Neuron (in vitro differentiated cells): ENCODE measurements around the gene ASTN1.

ENCODE experiments used
- H2AFZ ChIP-seq: one replicate; pipeline ENCODE4 v1.6.1; 2013; ENCODE audit warnings: low read depth, mild to moderate bottlenecking, inconsistent platforms, low read length, moderate library complexity
- H3K27me3 ChIP-seq: one replicate; pipeline ENCODE4 v1.6.1; 2013; ENCODE audit warnings: low read length; ENCODE audit not compliant: insufficient read depth
- H3K36me3 ChIP-seq: one replicate; pipeline ENCODE4 v1.6.1; 2013; ENCODE audit warnings: low read length; ENCODE audit not compliant: insufficient read depth
- H3K4me1 ChIP-seq: one replicate; pipeline ENCODE4 v1.6.1; 2013; ENCODE audit warnings: low read length; ENCODE audit not compliant: insufficient read depth
- H3K4me3 ChIP-seq: 2 replicates; pipeline ENCODE4 v1.5.1; 2013; ENCODE audit warnings: mild to moderate bottlenecking, low read length, moderate library complexity
- H3K9me3 ChIP-seq: one replicate; pipeline ENCODE4 v1.6.1; 2013; ENCODE audit warnings: low read length

ASTN1 gene

DNA sequence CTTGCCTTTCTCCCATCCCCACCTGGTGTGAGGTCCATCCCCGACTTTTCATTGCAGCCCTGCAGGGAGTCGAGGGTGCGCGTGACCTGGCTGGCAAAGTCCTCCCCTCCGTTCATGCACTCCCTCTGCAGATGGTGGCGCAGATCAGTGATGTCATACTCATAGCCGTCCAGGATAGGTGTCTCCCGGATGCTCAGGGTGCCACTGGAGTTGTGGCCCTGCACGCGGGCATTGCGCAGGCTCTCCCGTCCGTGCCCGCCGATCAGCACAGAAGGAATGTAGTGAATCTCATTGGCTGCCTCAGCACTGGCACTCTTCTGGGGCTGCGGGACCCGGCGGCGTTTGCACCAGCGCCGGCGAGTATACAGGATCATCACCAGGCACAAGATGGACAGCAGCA is 132.1 kb downstream of the ASTN1 start:
- Histone ChIP-seq H3K27me3 (no peaks in the 10 kb centered on the region), H3K4me3 (no peak overlapping the region), H3K9me3 (no peaks in the 10 kb centered on the region), H3K36me3 (no peaks in the 10 kb centered on the region), H2AFZ (no peak overlapping the region), H3K4me1 (no peaks in the 10 kb centered on the region)

DNA sequence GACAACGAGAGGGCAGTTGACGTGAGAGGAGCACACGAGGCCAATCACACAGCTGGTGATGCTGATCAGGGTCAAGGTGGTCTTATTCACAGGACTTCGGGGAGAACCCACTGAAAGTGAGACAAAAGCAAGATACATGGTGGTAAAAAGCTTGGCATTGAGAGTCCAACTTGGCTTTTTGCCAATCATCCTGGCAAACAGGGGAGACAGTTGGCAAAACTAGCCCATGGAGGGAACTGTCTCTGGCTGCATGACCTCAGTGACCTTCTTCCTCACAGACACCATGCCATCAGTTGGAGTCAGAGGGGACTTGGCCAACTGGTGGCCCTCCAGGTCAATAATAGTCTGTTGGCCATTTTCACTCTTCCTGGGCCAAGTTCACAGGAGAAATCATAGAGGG is 139.9 kb downstream of the ASTN1 start:
- H3K9me3 ChIP-seq = no peaks in the 10 kb centered on the region
- H3K4me3 ChIP-seq = no peak overlapping the region
- H3K36me3 ChIP-seq = no peaks in the 10 kb centered on the region
- no peaks in the 10 kb centered on the region for H3K27me3 ChIP-seq
- no peaks in the 10 kb centered on the region for H3K4me1 ChIP-seq
- no peak overlapping the region for H2AFZ ChIP-seq

DNA sequence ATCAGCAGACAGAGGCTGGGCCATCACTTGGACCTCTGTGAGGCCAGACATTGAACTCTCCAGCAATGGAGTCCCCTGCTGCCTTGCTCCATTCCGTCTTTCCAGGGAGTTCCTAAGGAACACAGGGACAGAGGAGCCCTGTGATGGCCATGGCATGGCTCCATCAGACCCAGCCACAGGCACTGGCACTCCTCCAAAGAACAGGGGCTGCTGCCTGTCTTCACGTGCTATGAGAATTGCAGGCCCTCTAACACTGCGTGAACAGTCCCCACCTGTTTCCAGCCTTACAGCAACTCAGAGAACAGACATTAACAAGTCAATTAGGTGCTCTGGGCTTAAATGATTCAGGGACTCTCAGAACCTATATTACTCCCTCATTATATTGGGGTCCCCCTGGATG is 140.8 kb downstream of the ASTN1 start:
- Histone ChIP-seq H3K9me3 (no peaks in the 10 kb centered on the region), H3K27me3 (no peaks in the 10 kb centered on the region), H3K4me1 (no peaks in the 10 kb centered on the region), H2AFZ (no peak overlapping the region), H3K36me3 (no peaks in the 10 kb centered on the region), H3K4me3 (no peak overlapping the region)

DNA sequence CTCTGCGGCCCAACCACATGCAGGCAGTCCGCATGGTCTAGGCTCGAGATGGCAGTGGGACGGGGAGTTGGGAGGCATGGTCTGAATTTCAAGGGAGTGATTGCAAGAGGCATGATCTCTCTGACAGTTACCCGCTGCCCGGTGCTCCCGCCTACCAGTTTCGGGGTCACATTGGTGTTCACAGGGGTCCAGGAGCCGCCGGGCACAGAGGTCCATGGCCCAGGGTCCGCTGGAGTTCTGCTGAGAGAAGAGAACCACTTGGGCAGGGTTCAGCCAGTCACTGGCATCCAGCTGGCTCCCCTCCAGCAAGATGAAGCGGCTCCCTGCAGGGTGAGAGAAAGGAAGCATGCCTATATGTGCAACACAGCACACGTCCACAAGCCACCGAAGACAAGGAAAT is 141.3 kb downstream of the ASTN1 start:
- H3K4me3 ChIP-seq = no peak overlapping the region

DNA sequence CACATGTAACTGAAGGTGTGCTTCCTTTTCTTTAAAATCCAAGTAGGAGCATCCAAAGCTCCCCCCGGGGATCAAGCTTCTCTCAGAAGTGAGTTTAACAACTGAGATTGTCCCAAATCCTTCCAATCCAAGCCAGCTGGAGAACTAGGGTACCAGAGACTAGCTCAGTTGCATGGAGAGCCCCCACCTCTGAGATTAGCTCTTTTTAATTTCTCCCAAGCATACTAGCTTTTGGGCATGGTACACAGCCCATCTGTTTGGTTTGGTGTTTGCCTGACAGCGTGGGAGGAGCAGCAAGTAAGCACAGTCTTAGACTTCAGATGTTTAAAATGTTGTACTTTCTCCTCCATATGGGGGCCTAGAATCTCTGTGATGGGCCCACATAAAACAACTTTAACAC is 142.8 kb downstream of the ASTN1 start:
- Histone ChIP-seq H3K4me1 (no peaks in the 10 kb centered on the region), H3K4me3 (no peak overlapping the region), H2AFZ (no peak overlapping the region), H3K27me3 (no peaks in the 10 kb centered on the region), H3K9me3 (no peaks in the 10 kb centered on the region), H3K36me3 (no peaks in the 10 kb centered on the region)

More for the DNA sequence above, 141.3 kb downstream of the ASTN1 start:
- Histone ChIP-seq H3K4me1 (no peaks in the 10 kb centered on the region), H2AFZ (no peak overlapping the region), H3K36me3 (no peaks in the 10 kb centered on the region), H3K9me3 (no peaks in the 10 kb centered on the region), H3K27me3 (no peaks in the 10 kb centered on the region)

DNA sequence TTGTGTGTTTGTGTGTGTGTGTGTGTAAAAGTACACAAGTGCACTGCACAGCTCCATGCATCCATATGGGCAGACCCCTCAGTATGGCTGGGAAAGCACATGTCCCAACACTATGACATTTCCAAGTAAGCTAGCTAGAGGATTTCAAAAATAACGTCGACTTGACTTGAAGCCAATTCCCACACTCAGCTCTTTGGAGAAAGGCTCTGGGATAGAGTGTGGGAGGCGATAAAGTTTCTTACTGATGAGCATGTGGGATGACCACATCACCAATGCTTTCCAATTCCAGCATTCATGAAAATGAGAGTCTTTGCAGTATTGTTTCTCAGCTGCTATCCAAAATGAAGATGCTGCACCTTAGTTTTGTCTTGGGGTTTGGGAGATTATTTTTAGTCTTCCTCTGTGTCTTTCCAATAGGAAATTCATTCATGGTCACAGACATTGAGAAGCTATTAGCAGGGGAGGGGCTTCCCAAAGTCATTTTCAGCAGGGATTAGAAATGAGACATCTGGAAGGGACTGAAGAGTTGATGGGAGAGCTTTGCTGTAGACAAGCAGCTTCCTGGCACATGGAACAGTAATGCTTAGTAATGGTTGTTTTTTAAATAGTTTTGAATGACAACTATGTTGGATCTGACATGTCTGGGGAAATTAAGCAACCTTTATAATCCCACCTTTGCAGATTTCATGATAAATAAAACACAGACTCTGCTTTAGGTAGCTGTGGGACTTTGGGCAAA is 143.5 kb downstream of the ASTN1 start:
- Histone ChIP-seq H3K36me3 (no peaks in the 10 kb centered on the region), H3K27me3 (no peaks in the 10 kb centered on the region), H3K4me3 (no peak overlapping the region), H3K9me3 (no peaks in the 10 kb centered on the region), H3K4me1 (no peaks in the 10 kb centered on the region), H2AFZ (no peak overlapping the region)

DNA sequence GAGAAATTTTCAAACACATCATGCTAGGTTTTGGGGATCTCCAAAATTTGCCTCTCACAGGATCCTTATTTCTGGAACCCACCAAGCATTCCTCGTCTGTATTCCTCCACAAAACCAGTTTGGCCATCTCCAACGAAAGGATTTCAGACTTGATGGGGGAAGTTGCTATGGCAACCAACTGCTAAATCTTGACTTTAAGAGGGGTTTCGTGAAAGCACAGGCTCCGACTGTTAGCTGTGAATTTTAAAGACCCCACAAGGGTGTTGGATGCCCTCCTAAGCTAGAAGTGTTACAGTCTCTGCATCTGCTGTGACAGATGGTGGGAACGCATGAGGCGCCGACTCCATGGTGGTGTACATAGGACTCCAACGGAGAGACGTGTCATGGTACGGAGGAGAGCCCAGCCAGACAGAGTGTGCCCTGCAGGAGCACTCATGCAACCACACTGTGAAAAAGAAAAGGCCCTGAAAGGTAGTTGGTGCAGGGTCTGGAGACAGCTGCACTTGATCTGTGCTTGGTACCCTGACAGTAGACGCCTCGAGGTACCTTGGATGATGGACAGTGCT is 147.1 kb downstream of the ASTN1 start:
- H3K36me3 ChIP-seq = no peaks in the 10 kb centered on the region
- H3K4me3 ChIP-seq = no peak overlapping the region
- H2AFZ ChIP-seq = no peak overlapping the region
- no peaks in the 10 kb centered on the region for H3K9me3 ChIP-seq
- no peaks in the 10 kb centered on the region for H3K27me3 ChIP-seq
- H3K4me1 ChIP-seq = no peaks in the 10 kb centered on the region

DNA sequence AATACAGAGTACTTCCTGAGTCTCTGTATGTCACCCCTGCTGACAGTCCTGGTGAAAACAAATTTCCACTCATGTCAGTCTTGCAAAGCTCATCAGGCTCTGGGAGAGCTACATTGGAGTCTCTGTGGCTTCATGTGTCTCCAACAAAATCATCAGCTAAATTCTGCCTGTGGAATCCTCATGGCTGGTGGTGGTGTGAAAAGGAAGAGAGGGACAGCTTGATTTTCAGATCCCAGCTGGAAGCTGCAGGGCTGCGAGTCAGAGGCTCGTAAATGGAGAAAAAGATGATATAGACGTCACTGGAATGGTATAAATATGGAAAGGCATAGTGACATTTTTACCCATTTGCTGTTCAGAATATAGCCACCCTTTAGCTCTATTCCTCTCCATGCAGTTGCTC is 150.2 kb downstream of the ASTN1 start:
- Histone ChIP-seq H3K4me1 (no peaks in the 10 kb centered on the region), H3K9me3 (no peaks in the 10 kb centered on the region), H3K27me3 (no peaks in the 10 kb centered on the region), H3K4me3 (no peak overlapping the region), H3K36me3 (no peaks in the 10 kb centered on the region), H2AFZ (no peak overlapping the region)

DNA sequence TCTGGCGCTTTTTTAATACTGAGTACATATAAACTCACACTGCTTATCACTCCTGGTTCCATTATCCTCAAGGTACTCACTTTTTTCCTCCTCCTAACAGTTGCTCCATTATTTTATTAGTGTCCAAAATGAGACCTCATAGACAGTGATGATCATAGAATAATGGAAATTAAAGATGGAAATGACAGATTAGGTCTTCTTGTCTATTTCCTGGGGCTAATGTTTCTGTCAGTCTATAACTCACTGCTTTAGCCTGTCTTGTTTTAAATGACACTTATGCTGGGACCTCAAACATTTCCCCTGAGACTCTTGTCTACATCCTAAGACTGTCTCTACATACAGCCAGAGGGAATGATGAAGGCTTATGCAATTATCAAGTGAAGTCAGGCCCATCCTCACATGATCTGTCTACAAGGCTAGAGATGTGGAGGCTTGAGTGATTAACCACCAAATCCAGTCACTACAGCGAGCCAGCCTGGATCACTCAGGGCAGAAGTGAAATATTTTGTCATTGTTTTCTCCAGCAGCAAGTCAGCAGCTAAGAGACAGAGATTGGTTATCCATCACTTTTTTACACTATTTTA is 152.1 kb downstream of the ASTN1 start:
- Histone ChIP-seq H3K9me3 (no peaks in the 10 kb centered on the region), H3K27me3 (no peaks in the 10 kb centered on the region), H3K4me1 (no peaks in the 10 kb centered on the region), H3K4me3 (no peak overlapping the region), H3K36me3 (no peaks in the 10 kb centered on the region), H2AFZ (no peak overlapping the region)

DNA sequence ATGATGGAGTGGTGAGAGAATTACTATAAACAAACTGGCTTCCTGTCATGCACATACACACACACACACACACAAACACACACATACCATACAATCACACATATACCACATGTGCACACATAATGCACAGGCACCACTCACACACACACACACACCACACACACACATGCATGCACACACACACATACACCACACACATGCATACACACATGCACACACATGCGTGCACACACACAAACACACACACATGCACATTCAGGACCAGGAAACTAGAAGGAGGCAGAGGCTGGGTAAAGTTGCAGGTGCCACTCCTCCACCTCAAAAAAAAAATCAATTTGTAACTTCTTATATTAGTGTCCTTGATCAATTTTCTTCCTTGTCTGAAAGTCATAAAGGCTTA is 153.0 kb downstream of the ASTN1 start:
- H3K4me1 ChIP-seq = no peaks in the 10 kb centered on the region
- H2AFZ ChIP-seq = no peak overlapping the region
- no peaks in the 10 kb centered on the region for H3K9me3 ChIP-seq
- H3K36me3 ChIP-seq = no peaks in the 10 kb centered on the region
- no peak overlapping the region for H3K4me3 ChIP-seq
- H3K27me3 ChIP-seq = no peaks in the 10 kb centered on the region

DNA sequence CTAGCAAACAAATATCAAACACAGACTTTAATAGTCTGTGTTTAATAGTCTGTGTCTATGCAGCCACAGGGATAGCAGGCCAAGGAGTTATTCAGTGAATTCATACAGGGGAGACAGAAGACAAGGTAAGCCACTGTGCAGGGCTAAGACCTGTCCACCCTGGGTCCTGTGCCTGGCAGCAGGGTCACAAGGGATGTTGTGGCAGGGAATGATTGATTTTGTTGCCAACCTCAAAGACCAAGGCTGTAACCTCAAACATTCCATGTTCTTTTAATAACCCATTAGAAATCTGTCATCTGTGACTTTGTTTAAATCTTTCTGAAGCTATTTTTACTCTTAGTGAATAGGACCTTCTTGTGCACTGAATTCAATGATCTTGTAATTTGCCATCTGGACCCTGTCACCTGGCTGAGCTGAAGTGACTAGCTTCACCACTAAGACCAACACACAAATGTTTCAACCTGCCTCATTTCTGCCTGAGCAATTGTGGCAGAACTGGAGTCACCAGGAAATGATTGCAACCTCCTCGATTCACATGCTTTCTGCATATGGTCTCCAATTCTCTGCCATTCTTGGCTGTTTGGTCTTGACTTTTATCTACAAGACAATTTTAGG is 154.2 kb downstream of the ASTN1 start:
- Histone ChIP-seq H3K36me3 (no peaks in the 10 kb centered on the region), H2AFZ (no peak overlapping the region), H3K4me1 (no peaks in the 10 kb centered on the region), H3K27me3 (no peaks in the 10 kb centered on the region), H3K4me3 (no peak overlapping the region), H3K9me3 (no peaks in the 10 kb centered on the region)

DNA sequence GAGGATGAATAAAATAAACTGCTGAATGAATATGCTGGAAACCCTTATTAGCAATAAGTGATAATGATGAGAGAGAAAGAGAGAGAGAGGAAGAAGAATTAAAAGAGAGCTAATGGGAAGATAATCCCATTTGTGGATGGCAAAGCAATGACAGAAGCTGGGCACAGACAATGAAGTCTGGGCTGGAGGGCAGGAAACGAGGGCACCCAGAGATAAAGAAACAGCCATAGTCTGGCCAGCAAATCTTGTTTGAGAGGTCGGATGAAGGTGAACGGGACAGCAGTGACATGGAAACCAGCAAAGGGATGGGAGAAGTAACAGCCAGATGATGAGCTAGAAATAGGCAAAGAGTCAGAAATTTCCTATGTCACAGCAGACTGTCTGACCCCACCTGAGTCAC is 155.9 kb downstream of the ASTN1 start:
- no peaks in the 10 kb centered on the region for H3K9me3 ChIP-seq
- no peaks in the 10 kb centered on the region for H3K36me3 ChIP-seq
- H3K27me3 ChIP-seq = no peaks in the 10 kb centered on the region
- no peak overlapping the region for H2AFZ ChIP-seq
- H3K4me3 ChIP-seq = no peak overlapping the region
- no peaks in the 10 kb centered on the region for H3K4me1 ChIP-seq

DNA sequence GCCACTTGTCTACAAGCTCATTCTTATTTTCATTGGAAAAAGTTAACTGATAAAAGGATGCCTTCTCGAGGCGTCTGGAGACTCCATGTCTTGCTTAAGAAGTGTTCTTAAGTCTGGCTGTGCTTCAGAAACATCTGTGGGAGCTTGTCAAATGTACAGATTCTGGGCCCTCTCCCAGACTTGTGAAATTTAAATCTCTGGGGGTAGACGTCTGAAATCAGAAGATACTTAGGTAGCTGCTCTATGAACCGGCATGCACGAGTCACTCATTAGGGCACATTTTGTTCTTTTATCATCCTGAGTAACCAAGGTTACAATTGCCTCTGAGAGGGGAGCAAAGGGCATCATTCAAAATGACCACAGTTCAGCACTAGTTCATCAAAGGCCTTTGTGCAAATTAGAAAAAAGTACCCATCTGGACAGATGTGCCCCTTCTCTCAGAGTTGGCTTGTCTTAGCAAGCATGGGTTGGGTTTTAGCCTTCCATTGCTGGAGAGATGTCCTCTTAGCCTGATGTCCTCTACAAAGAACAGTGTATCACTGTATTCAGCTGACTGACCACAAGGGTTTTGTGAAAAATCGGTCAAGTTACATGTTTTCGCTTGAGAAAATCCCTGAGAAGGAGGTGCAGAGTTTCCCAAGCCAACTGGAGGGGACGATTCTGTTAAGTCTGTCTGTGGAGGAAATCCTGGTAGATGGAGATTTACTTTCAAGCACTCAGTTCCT is 156.9 kb downstream of the ASTN1 start:
- no peaks in the 10 kb centered on the region for H3K4me1 ChIP-seq
- no peaks in the 10 kb centered on the region for H3K36me3 ChIP-seq
- no peak overlapping the region for H3K4me3 ChIP-seq
- no peak overlapping the region for H2AFZ ChIP-seq
- no peaks in the 10 kb centered on the region for H3K9me3 ChIP-seq
- H3K27me3 ChIP-seq = no peaks in the 10 kb centered on the region
